Raji (cell line): Measurements from ENCODE around the gene CHAF1B.

Experiments used
- POLR2A ChIP-seq: IDR thresholded peaks from 2 replicates; pipeline ENCODE4 v1.6.1; 2011; ENCODE audit warnings: low read depth, low read length, control low read depth; ENCODE audit not compliant: insufficient read depth

CHAF1B gene

GRCh38 chr21:36381841-36382589 is 3.2 kb upstream of the CHAF1B start:
- TF ChIP-seq POLR2A = no peak

- TF ChIP-seq POLR2A = no peak
Measured at GRCh38 chr21:36384885-36385232, 333 bp upstream of the CHAF1B start.

- no peak for TF ChIP-seq POLR2A
Measured at GRCh38 chr21:36386031-36386642, 945 bp downstream of the CHAF1B start.

GRCh38 chr21:36388096-36388495 is 2.9 kb downstream of the CHAF1B start:
- TF ChIP-seq POLR2A = no peak

GRCh38 chr21:36388835-36389234 is 3.6 kb downstream of the CHAF1B start:
- TF ChIP-seq POLR2A = no peak

- TF ChIP-seq POLR2A = no peak
Measured at GRCh38 chr21:36395353-36396111, 10.3 kb downstream of the CHAF1B start.

- no peak for TF ChIP-seq POLR2A
Measured at GRCh38 chr21:36396325-36396724, 11.1 kb downstream of the CHAF1B start.

- TF ChIP-seq POLR2A = no peak
Measured at GRCh38 chr21:36396971-36397370, 11.8 kb downstream of the CHAF1B start.

GRCh38 chr21:36397606-36398005 is 12.4 kb downstream of the CHAF1B start:
- no peak for TF ChIP-seq POLR2A

- TF ChIP-seq POLR2A = no peak
Measured at GRCh38 chr21:36400719-36401118, 15.5 kb downstream of the CHAF1B start.

GRCh38 chr21:36402339-36402738 is 17.1 kb downstream of the CHAF1B start:
- no peak for TF ChIP-seq POLR2A

GRCh38 chr21:36403713-36404112 is 18.5 kb downstream of the CHAF1B start:
- TF ChIP-seq POLR2A = no peak

GRCh38 chr21:36408568-36408967 is 23.4 kb downstream of the CHAF1B start:
- TF ChIP-seq POLR2A = no peak

GRCh38 chr21:36411301-36411700 is 26.1 kb downstream of the CHAF1B start:
- no peak for TF ChIP-seq POLR2A

- TF ChIP-seq POLR2A = no peak
Measured at GRCh38 chr21:36412916-36413315, 27.7 kb downstream of the CHAF1B start.

GRCh38 chr21:36415375-36415774 is 30.2 kb downstream of the CHAF1B start:
- TF ChIP-seq POLR2A = no peak

GRCh38 chr21:36419241-36419640 is 34.0 kb downstream of the CHAF1B start:
- no peak for TF ChIP-seq POLR2A

- no peak for TF ChIP-seq POLR2A
Measured at GRCh38 chr21:36419996-36420395, 34.8 kb downstream of the CHAF1B start.
